SK-N-SH (cell line): Measurements from ENCODE around the gene RER1. TPM values are rescaled to one million over a fixed set of nuclear protein-coding genes. Genes with fewer than 3 reads are reported as not detected.

Experiments
- CTCF ChIA-PET: fragments of 300-600, 350-600 bp; formaldehyde crosslinking; extraction: SDS; loops from one replicate; lab custom pipeline; 2021; lab: Yijun Ruan, JAX
- POLR2A ChIA-PET: fragments of 350-600 bp; sonication (Branson Sonifier 250); formaldehyde crosslinking; extraction: SDS; loops from one replicate; lab custom pipeline; 2020; ENCODE audit warnings: antibody characterized with exemption, inconsistent platforms; lab: Yijun Ruan, JAX
- DNase-seq: peaks from one replicate; pipeline ENCODE4 v3.0.0; 2012
- H2AFZ ChIP-seq: fragments of 200-600 bp; sonication (generic); 2 replicates; pipeline ENCODE4 v1.8.1; 2016; ENCODE audit warnings: antibody characterized with exemption, mild to moderate bottlenecking, low read depth
- H3F3A ChIP-seq: fragments of 200-600 bp; sonication (generic); replicated peaks from 2 replicates; pipeline ENCODE3; 2016; ENCODE audit warnings: antibody characterized with exemption, mild to moderate bottlenecking; ENCODE audit not compliant: insufficient read depth
- H3K27ac ChIP-seq, 2 experiments: fragments of 200-500 bp in 1 of 2; fragments of 200-600 bp in 1 of 2; sonication (Bioruptor generic) in 1 of 2; sonication (generic), shearing (Covaris generic) in 1 of 2; 2 replicates each; pipeline versions ENCODE4 v1.5.1 to v1.6.1; 2014 to 2016; ENCODE audit warnings: low read depth in 2 of 2, inconsistent platforms in 1 of 2, low read length in 1 of 2, mild to moderate bottlenecking in 1 of 2, mixed read lengths in 1 of 2
- H3K27me3 ChIP-seq: fragments of 200-600 bp; sonication (generic), shearing (Covaris generic); 2 replicates; pipeline ENCODE4 v1.6.1; 2016; ENCODE audit warnings: mixed run types; ENCODE audit not compliant: insufficient read depth
- H3K36me3 ChIP-seq, 2 experiments: fragments of 200-500 bp in 1 of 2; fragments of 200-600 bp in 1 of 2; sonication (Bioruptor generic) in 1 of 2; sonication (generic) in 1 of 2; replicated peaks in 1 of 2; 2 replicates each; pipeline versions ENCODE3 to v1.5.1; 2014 to 2016; ENCODE audit warnings: low read length in 1 of 2, mild to moderate bottlenecking in 1 of 2; ENCODE audit not compliant: insufficient read depth in 2 of 2, control insufficient read depth in 1 of 2
- H3K4me1 ChIP-seq, 2 experiments: fragments of 200-500 bp in 1 of 2; fragments of 200-600 bp in 1 of 2; sonication (Bioruptor generic) in 1 of 2; sonication (generic), shearing (Covaris generic) in 1 of 2; 2 replicates each; pipeline versions ENCODE4 v1.5.1 to v1.6.1; 2014 to 2016; ENCODE audit warnings: low read depth in 1 of 2, low read length in 1 of 2, mixed run types in 1 of 2; ENCODE audit not compliant: insufficient read depth in 2 of 2, control insufficient read depth in 1 of 2
- H3K4me2 ChIP-seq: fragments of 200-600 bp; sonication (generic), shearing (Covaris generic); 2 replicates; pipeline ENCODE4 v1.6.1; 2017; ENCODE audit warnings: mixed run types
- H3K4me3 ChIP-seq, 2 experiments: fragments of 200-500 bp in 1 of 2; fragments of 200-600 bp in 1 of 2; sonication (Bioruptor generic) in 1 of 2; sonication (generic), shearing (Covaris generic) in 1 of 2; 2 replicates each; pipeline versions ENCODE4 v1.5.1 to v1.8.1; 2014 to 2016; ENCODE audit warnings: low read depth in 2 of 2, inconsistent platforms in 1 of 2, low read length in 1 of 2, mild to moderate bottlenecking in 1 of 2, mixed read lengths in 1 of 2, moderate library complexity in 1 of 2
- H3K79me2 ChIP-seq: fragments of 200-600 bp; sonication (generic); 2 replicates; pipeline ENCODE4 v1.8.1; 2017; ENCODE audit warnings: mild to moderate bottlenecking; ENCODE audit not compliant: insufficient read depth
- H3K9ac ChIP-seq: fragments of 200-600 bp; sonication (generic); 2 replicates; pipeline ENCODE4 v1.6.1; 2017; ENCODE audit warnings: mixed run types
- H3K9me2 ChIP-seq: fragments of 200-600 bp; sonication (generic); 2 replicates; pipeline ENCODE4 v1.6.1; 2017; ENCODE audit warnings: mixed run types
- H3K9me3 ChIP-seq: fragments of 200-600 bp; sonication (generic); 2 replicates; pipeline ENCODE4 v1.6.1; 2017; ENCODE audit warnings: mixed run types, mild to moderate bottlenecking, moderate library complexity
- H4K20me1 ChIP-seq: fragments of 200-600 bp; sonication (generic); 2 replicates; pipeline ENCODE4 v1.6.1; 2017; ENCODE audit warnings: mild to moderate bottlenecking, mixed run types; ENCODE audit not compliant: insufficient read depth
- CHD2 ChIP-seq: fragments of 150-350 bp; IDR thresholded peaks from 2 replicates; pipeline ENCODE4 v1.6.1; 2018; ENCODE audit warnings: low read length; ENCODE audit not compliant: partially characterized antibody
- CTCF ChIP-seq: fragments of 200-600 bp; sonication (generic); IDR thresholded peaks from 2 replicates; pipeline ENCODE4 v1.6.1; 2017; ENCODE audit warnings: antibody characterized with exemption, mild to moderate bottlenecking, moderate library complexity
- ELF1 ChIP-seq: IDR thresholded peaks from 2 replicates; pipeline ENCODE4 v1.4.0; 2012
- EP300 ChIP-seq, 2 experiments: IDR thresholded peaks; 2 replicates each; pipeline versions ENCODE4 v1.4.0 to v1.6.1; 2012; ENCODE audit warnings: borderline replicate concordance in 1 of 2, low read depth in 1 of 2, low read length in 1 of 2
- EZH2phosphoT487 ChIP-seq: fragments of 200-600 bp; sonication (generic); IDR thresholded peaks from 2 replicates; pipeline ENCODE4 v1.6.1; 2017; ENCODE audit warnings: low read depth, mixed run types, mild to moderate bottlenecking, antibody characterized with exemption, moderate library complexity, borderline replicate concordance
- FOSL2 ChIP-seq: IDR thresholded peaks from 2 replicates; pipeline ENCODE4 v1.4.0; 2012; ENCODE audit warnings: low read depth, mild to moderate bottlenecking, moderate library complexity, borderline replicate concordance
- FOXM1 ChIP-seq: IDR thresholded peaks from 2 replicates; pipeline ENCODE4 v1.4.0; 2012; ENCODE audit warnings: low read depth, mild to moderate bottlenecking
- IRF3 ChIP-seq: fragments of 150-350 bp; IDR thresholded peaks from 2 replicates; pipeline ENCODE4 v1.6.1; 2016; ENCODE audit warnings: mild to moderate bottlenecking, low read depth, low read length
- MEF2A ChIP-seq: IDR thresholded peaks from 2 replicates; pipeline ENCODE4 v1.4.0; 2012; ENCODE audit warnings: low read depth, borderline replicate concordance
- MXI1 ChIP-seq: IDR thresholded peaks from 2 replicates; pipeline ENCODE4 v1.6.1; 2012; ENCODE audit warnings: mild to moderate bottlenecking, low read depth, low read length, improper control_type of control experiment
- NFIC ChIP-seq: IDR thresholded peaks from 2 replicates; pipeline ENCODE4 v1.4.0; 2012; ENCODE audit warnings: borderline replicate concordance
- RAD21 ChIP-seq: IDR thresholded peaks from 2 replicates; pipeline ENCODE4 v1.6.1; 2012; ENCODE audit warnings: mild to moderate bottlenecking, low read length
- TAF1 ChIP-seq: IDR thresholded peaks from 2 replicates; pipeline ENCODE4 v1.6.1; 2012; ENCODE audit warnings: low read depth, mild to moderate bottlenecking, low read length, moderate library complexity, borderline replicate concordance
- TCF12 ChIP-seq: IDR thresholded peaks from 2 replicates; pipeline ENCODE4 v1.4.0; 2012
- TEAD4 ChIP-seq: IDR thresholded peaks from 2 replicates; pipeline ENCODE4 v1.4.0; 2012; ENCODE audit warnings: mild to moderate bottlenecking, borderline replicate concordance; ENCODE audit not compliant: insufficient read depth
- USF2 ChIP-seq: fragments of 150-350 bp; IDR thresholded peaks from 2 replicates; pipeline ENCODE4 v1.6.1; 2017; ENCODE audit warnings: antibody characterized with exemption, low read length, low read depth, borderline replicate concordance
- ZBTB33 ChIP-seq: IDR thresholded peaks from 2 replicates; pipeline ENCODE4 v1.4.0; 2012; ENCODE audit warnings: low read depth, borderline replicate concordance
- WGBS: methylation state at CpG from one replicate; pipeline ENCODE4 v1.1.6; 2017; ENCODE audit warnings: low lambda C conversion rate; 5-methylcytosine and 5-hydroxymethylcytosine counted together
- polyA plus RNA-seq, 3 experiments: library from polyadenylated mRNA; depleted of rRNA; stranded (reverse); fragments of >200 nt; gene quantifications; 2 replicates each; pipeline ENCODE4 v1.2.3, GENCODE V29; 2012

Gene RER1
- polyA plus RNA-seq, 1 of the 3 experiments (the other 2 are of a cell fraction), result 181 TPM

- no peaks in the 10 kb centered on the region for H3K9me2 ChIP-seq
- no peak for DNase-seq
- H4K20me1 ChIP-seq, result no peaks in the 10 kb centered on the region
- H3K27me3 ChIP-seq, result peaks cover 35% of the 10 kb centered on the region
- no peak overlapping the region for H3K4me2 ChIP-seq
- no peaks in the 10 kb centered on the region for H3F3A ChIP-seq
- TF ChIP-seq CTCF (no peak), ELF1 (no peak), IRF3 (no peak), ZBTB33 (no peak), FOSL2 (no peak), TCF12 (no peak), EP300 (IDR thresholded peaks at IDR 0.05; ENCODE audit: borderline replicate concordance in 1 of 2, low read depth in 1 of 2, low read length in 1 of 2) (no peak), RAD21 (no peak)
- H2AFZ ChIP-seq, result no peak overlapping the region
- no peaks in the 10 kb centered on the region for H3K36me3 ChIP-seq
- H3K79me2 ChIP-seq, result no peaks in the 10 kb centered on the region
- ChIA-PET POLR2A (no interaction called here), CTCF (interaction anchor here (0.7 to 3.8 kb wide), 6 partner anchors 11 to 1034 kb away, joined by 3 to 12 read pairs (median 9); partner anchors contain the start of gene TTC34)
- WGBS, result 20% methylated on average over 7 of the region's 16 CpGs
- H3K4me1 ChIP-seq, result peaks cover 3 to 20% of the 10 kb centered on the region in 2 experiments; a peak in 1 of 4 replicates
- no peaks in the 10 kb centered on the region for H3K9me3 ChIP-seq
- no peak overlapping the region for H3K4me3 ChIP-seq
- H3K9ac ChIP-seq, result no peak overlapping the region
- H3K27ac ChIP-seq, result no peak overlapping the region
Observed at GRCh38 chr1:2418791-2419320, 27.2 kb downstream of the RER1 start.

- Histone ChIP-seq H3K9me3 (no peaks in the 10 kb centered on the region), H3K27ac (no peak overlapping the region), H4K20me1 (no peaks in the 10 kb centered on the region), H3K4me2 (no peak overlapping the region), H3K36me3 (no peaks in the 10 kb centered on the region), H2AFZ (no peak overlapping the region), H3K79me2 (no peaks in the 10 kb centered on the region), H3F3A (no peaks in the 10 kb centered on the region), H3K9ac (no peak overlapping the region), H3K4me1 (peaks cover 0 to 15% of the 10 kb centered on the region in 2 experiments; a peak in 1 of 4 replicates), H3K4me3 (no peak overlapping the region), H3K9me2 (no peaks in the 10 kb centered on the region), H3K27me3 (peaks cover 35% of the 10 kb centered on the region)
- POLR2A ChIA-PET, result no interaction called here
- DNase-seq, result no peak
- WGBS, result no CpG with 5 or more reads among the region's 16 CpGs
- CTCF ChIA-PET, result interaction anchor here (0.7 to 3.8 kb wide), 6 partner anchors 11 to 1034 kb away, joined by 3 to 12 read pairs (median 8); partner anchors contain the start of gene TTC34
- TF ChIP-seq TAF1 (no peak), MXI1 (no peak), CHD2 (no peak), CTCF (no peak), FOXM1 (no peak), TEAD4 (no peak), NFIC (no peak), EP300 (IDR thresholded peaks at IDR 0.05; ENCODE audit: borderline replicate concordance in 1 of 2, low read depth in 1 of 2, low read length in 1 of 2) (no peak), EZH2phosphoT487 (no peak), USF2 (no peak), FOSL2 (no peak), MEF2A (no peak)
Observed at GRCh38 chr1:2419416-2419815, 27.8 kb downstream of the RER1 start.
